Activated CD4-positive, alpha-beta T cell treated with anti-CD3 and anti-CD28 coated beads for 36 hours (primary cell): ENCODE results near the gene VPS26A. TPM values are rescaled to one million over a fixed set of nuclear protein-coding genes. Genes with fewer than 3 reads are reported as not detected.
A peak's percentile ranks its signal among the peaks of the same experiment; 100 is the strongest.

Source experiments
- ATAC-seq: fragments of 200-7000 bp; cut with Tn5 transposase; one replicate; pipeline ENCODE4 v1.10.0; 2021; ENCODE audit warnings: mild to moderate bottlenecking, moderate library complexity
- CTCF ChIA-PET: fragments of 350-600 bp; sonication (Branson Sonifier 250); formaldehyde crosslinking; loops from one replicate; lab custom pipeline; 2021; ENCODE audit warnings: antibody characterized with exemption; lab: Charles Lee
- POLR2A ChIA-PET: fragments of 350-600 bp; sonication (Branson Sonifier 250); formaldehyde crosslinking; loops from one replicate; lab custom pipeline; 2021; ENCODE audit warnings: antibody characterized with exemption, inconsistent platforms; lab: Charles Lee
- DNase-seq: peaks from one replicate; pipeline ENCODE4 v3.0.0-alpha.2; 2020
- H3K27ac Mint-ChIP-seq: one replicate; pipeline ENCODE4 v1.8.0; 2021; ENCODE audit warnings: mixed read lengths
- H3K27me3 Mint-ChIP-seq: one replicate; pipeline ENCODE4 v1.8.0; 2021; ENCODE audit warnings: mixed read lengths
- H3K36me3 Mint-ChIP-seq: one replicate; pipeline ENCODE4 v1.8.0; 2021; ENCODE audit warnings: low read depth, mixed read lengths
- H3K4me1 Mint-ChIP-seq: one replicate; pipeline ENCODE4 v1.8.0; 2021; ENCODE audit warnings: mixed read lengths
- H3K4me3 Mint-ChIP-seq: one replicate; pipeline ENCODE4 v1.8.0; 2021; ENCODE audit warnings: mild to moderate bottlenecking, moderate library complexity, mixed read lengths
- H3K9me3 Mint-ChIP-seq: one replicate; pipeline ENCODE4 v1.8.0; 2021; ENCODE audit warnings: low read depth, mixed read lengths
- intact Hi-C, 2 experiments: fragments of 100-400 bp; cut with DNase I in 1 of 2; cut with micrococcal nuclease in 1 of 2; formaldehyde crosslinking; loops; one replicate each; pipeline versions ENCODE4 v1.14.2 to v1.15.1; 2022 to 2024; cut with DNase I, micrococcal nuclease
- total RNA-seq, 2 experiments: library from RNA; stranded (reverse); gene quantifications; one replicate each; pipeline ENCODE4 v1.2.3, GENCODE V29; 2021

The VPS26A gene
- total RNA-seq, 2 experiments from 2014 or later, result 27.1 to 32.2 TPM

- ATAC-seq (peak; percentile 38), DNase-seq (no peak)
- POLR2A ChIA-PET, result no interaction called here
- Mint-ChIP-seq H3K4me1 (peaks cover 5% of the 10 kb centered on the region), H3K27me3 (no peaks in the 10 kb centered on the region), H3K9me3 (no peaks in the 10 kb centered on the region), H3K36me3 (peaks cover 32% of the 10 kb centered on the region), H3K27ac (no peak overlapping the region), H3K4me3 (no peak overlapping the region)
- intact Hi-C loops, result no loop called here
- CTCF ChIA-PET, result no interaction called here
Observed at GRCh38 chr10:69202332-69202731, 78.4 kb downstream of the VPS26A start.

- Mint-ChIP-seq H3K4me1 (peaks cover 12% of the 10 kb centered on the region), H3K27ac (no peak overlapping the region), H3K9me3 (no peaks in the 10 kb centered on the region), H3K27me3 (no peaks in the 10 kb centered on the region), H3K4me3 (no peak overlapping the region), H3K36me3 (peaks cover 25% of the 10 kb centered on the region)
- POLR2A ChIA-PET, result no interaction called here
- ATAC-seq, result no peak
- no peak for DNase-seq
- CTCF ChIA-PET, result interaction anchor here (0.7 kb wide), 1 partner anchor 29 kb away, joined by 3 read pairs; the partner anchor contains the start of gene SUPV3L1
- intact Hi-C loops, result no loop called here
Observed at GRCh38 chr10:69208761-69209160, 84.8 kb downstream of the VPS26A start.

GRCh38 chr10:69209787-69210484 lies 86.0 kb downstream of the VPS26A start:
- no peak overlapping the region for H3K4me3 Mint-ChIP-seq
- peaks cover 23% of the 10 kb centered on the region for H3K4me1 Mint-ChIP-seq

GRCh38 chr10:69211104-69211503 lies 87.1 kb downstream of the VPS26A start:
- H3K27ac Mint-ChIP-seq, result no peak overlapping the region
- POLR2A ChIA-PET, result no interaction called here
- ATAC-seq (no peak), DNase-seq (no peak)
- intact Hi-C loops, result no loop called here
- H3K36me3 Mint-ChIP-seq, result peaks cover 18% of the 10 kb centered on the region
- no peaks in the 10 kb centered on the region for H3K27me3 Mint-ChIP-seq
- no peak overlapping the region for H3K4me3 Mint-ChIP-seq
- peaks cover 35% of the 10 kb centered on the region for H3K4me1 Mint-ChIP-seq
- H3K9me3 Mint-ChIP-seq, result no peaks in the 10 kb centered on the region
- CTCF ChIA-PET, result interaction anchor here (0.6 to 1.0 kb wide), 3 partner anchors 21 to 1582 kb away, joined by 3 to 4 read pairs (median 3); no protein-coding TSS in a partner anchor

More at GRCh38 chr10:69209787-69210484, 86.0 kb downstream of the VPS26A start:
- intact Hi-C loops, result no loop called here
- no peak for DNase-seq
- ChIA-PET POLR2A (no interaction called here), CTCF (interaction anchor here (0.7 kb wide), 1 partner anchor 16 kb away, joined by 3 read pairs; no protein-coding TSS in a partner anchor)
- Mint-ChIP-seq H3K27me3 (no peaks in the 10 kb centered on the region), H3K27ac (peak overlapping the region; percentile 10), H3K9me3 (no peaks in the 10 kb centered on the region), H3K36me3 (peaks cover 23% of the 10 kb centered on the region)
- no peak for ATAC-seq

GRCh38 chr10:69211524-69211923 lies 87.5 kb downstream of the VPS26A start:
- H3K4me1 Mint-ChIP-seq, result peaks cover 39% of the 10 kb centered on the region
- intact Hi-C loops, result no loop called here
- no peaks in the 10 kb centered on the region for H3K27me3 Mint-ChIP-seq
- H3K36me3 Mint-ChIP-seq, result peaks cover 14% of the 10 kb centered on the region
- no peak for ATAC-seq
- no peak overlapping the region for H3K27ac Mint-ChIP-seq
- ChIA-PET CTCF (interaction anchor here (1.0 kb wide), 1 partner anchor 24 kb away, joined by 3 read pairs; no protein-coding TSS in a partner anchor), POLR2A (no interaction called here)
- DNase-seq, result no peak
- no peak overlapping the region for H3K4me3 Mint-ChIP-seq
- no peaks in the 10 kb centered on the region for H3K9me3 Mint-ChIP-seq

- H3K27ac Mint-ChIP-seq, result peak overlapping the region; percentile 81
- POLR2A ChIA-PET, result no interaction called here
- peaks cover 2% of the 10 kb centered on the region for H3K36me3 Mint-ChIP-seq
- DNase-seq (no peak), ATAC-seq (peak; percentile 50)
- no peaks in the 10 kb centered on the region for H3K27me3 Mint-ChIP-seq
- CTCF ChIA-PET, result interaction anchor here (0.6 to 1.2 kb wide), 4 partner anchors 23 to 344 kb away, joined by 3 to 4 read pairs (median 4); no protein-coding TSS in a partner anchor
- no peaks in the 10 kb centered on the region for H3K9me3 Mint-ChIP-seq
- H3K4me3 Mint-ChIP-seq, result no peak overlapping the region
- intact Hi-C loops, result loop anchor here (1.0 to 2.0 kb wide), 4 partner anchors 9 to 225 kb away; partner anchors contain the start of genes KIFBP (in 1 of the 2) and SUPV3L1 (in 1 of the 2)
- H3K4me1 Mint-ChIP-seq, result peaks cover 43% of the 10 kb centered on the region
Observed at GRCh38 chr10:69213591-69214311, 89.8 kb downstream of the VPS26A start.

GRCh38 chr10:69214666-69215131 lies 90.7 kb downstream of the VPS26A start:
- peak; percentile 52 for ATAC-seq
- Mint-ChIP-seq H3K27ac (peak overlapping the region; percentile 81), H3K9me3 (no peaks in the 10 kb centered on the region), H3K4me1 (peaks cover 43% of the 10 kb centered on the region), H3K4me3 (no peak overlapping the region), H3K36me3 (no peaks in the 10 kb centered on the region), H3K27me3 (no peaks in the 10 kb centered on the region)
- CTCF ChIA-PET, result interaction anchor here (0.6 to 1.2 kb wide), 6 partner anchors 15 to 1128 kb away, joined by 3 to 5 read pairs (median 3); no protein-coding TSS in a partner anchor
- POLR2A ChIA-PET, result interaction anchor here (0.8 to 1.0 kb wide), 3 partner anchors 17 to 259 kb away, joined by 3 to 12 read pairs (median 3); partner anchors contain the start of genes DDX21 and SRGN
- no peak for DNase-seq
- intact Hi-C loops, result loop anchor here (1.0 to 2.0 kb wide), 5 partner anchors 8 to 226 kb away; partner anchors contain the start of genes KIFBP (in 1 of the 2) and SUPV3L1 (in 1 of the 2)

GRCh38 chr10:69215405-69216171 lies 91.6 kb downstream of the VPS26A start:
- H3K27me3 Mint-ChIP-seq, result no peaks in the 10 kb centered on the region
- ATAC-seq (peak; percentile 80), DNase-seq (peak; percentile 72)
- H3K9me3 Mint-ChIP-seq, result no peaks in the 10 kb centered on the region
- peaks cover 36% of the 10 kb centered on the region for H3K4me1 Mint-ChIP-seq
- H3K27ac Mint-ChIP-seq, result peak overlapping the region; percentile 81
- no peaks in the 10 kb centered on the region for H3K36me3 Mint-ChIP-seq
- intact Hi-C loops, result loop anchor here (1.0 to 2.0 kb wide), 4 partner anchors 35 to 227 kb away; partner anchors contain the start of genes KIFBP (in 1 of the 2) and SUPV3L1 (in 1 of the 2)
- peak overlapping the region; percentile 15 for H3K4me3 Mint-ChIP-seq
- CTCF ChIA-PET, result interaction anchor here (0.6 to 1.2 kb wide), 8 partner anchors 16 to 1128 kb away, joined by 3 to 5 read pairs (median 3); no protein-coding TSS in a partner anchor
- POLR2A ChIA-PET, result interaction anchor here (0.6 to 1.0 kb wide), 5 partner anchors 16 to 260 kb away, joined by 3 to 12 read pairs (median 3); partner anchors contain the start of genes DDX21 and SRGN

- ATAC-seq (no peak), DNase-seq (no peak)
- H3K9me3 Mint-ChIP-seq, result no peaks in the 10 kb centered on the region
- ChIA-PET POLR2A (interaction anchor here (0.7 kb wide), 1 partner anchor 200 kb away, joined by 3 read pairs; the partner anchor contains the start of gene TACR2), CTCF (interaction anchor here (0.6 to 0.8 kb wide), 5 partner anchors 17 to 233 kb away, joined by 3 to 6 read pairs (median 3); no protein-coding TSS in a partner anchor)
- no peaks in the 10 kb centered on the region for H3K27me3 Mint-ChIP-seq
- no peaks in the 10 kb centered on the region for H3K36me3 Mint-ChIP-seq
- no peak overlapping the region for H3K4me3 Mint-ChIP-seq
- H3K4me1 Mint-ChIP-seq, result peaks cover 42% of the 10 kb centered on the region
- intact Hi-C loops, result no loop called here
- H3K27ac Mint-ChIP-seq, result no peak overlapping the region
Observed at GRCh38 chr10:69216577-69217118, 92.7 kb downstream of the VPS26A start.

GRCh38 chr10:69217119-69217754 lies 93.3 kb downstream of the VPS26A start:
- Mint-ChIP-seq H3K4me1 (peaks cover 47% of the 10 kb centered on the region), H3K27ac (no peak overlapping the region), H3K9me3 (no peaks in the 10 kb centered on the region), H3K4me3 (no peak overlapping the region), H3K36me3 (no peaks in the 10 kb centered on the region), H3K27me3 (no peaks in the 10 kb centered on the region)
- ATAC-seq (no peak), DNase-seq (no peak)
- intact Hi-C loops, result no loop called here
- ChIA-PET POLR2A (no interaction called here), CTCF (interaction anchor here (0.6 to 0.8 kb wide), 3 partner anchors 17 to 200 kb away, joined by 3 to 6 read pairs (median 3); no protein-coding TSS in a partner anchor)
